Pons (tissue), 1 donor: Measurements from ENCODE around the gene HMGCL.
"Not testable (repeated sequence)": the region's sequence is repeated elsewhere in the genome, so short reads cannot be mapped to it uniquely, and the experiment has no call there.

Experiments
- DNase-seq: peaks from one replicate; pipeline ENCODE4 v3.0.0-alpha.2; 2016; ENCODE audit warnings: low spot score

HMGCL gene

GRCh38 chr1:23798662-23799142, 26.5 kb downstream of the HMGCL start:
- DNase-seq, result no peak

- no peak for DNase-seq
Measured at GRCh38 chr1:23797478-23798448, 27.5 kb downstream of the HMGCL start.

GRCh38 chr1:23796466-23797271, 28.6 kb downstream of the HMGCL start:
- DNase-seq, result no peak

GRCh38 chr1:23795676-23796465, 29.4 kb downstream of the HMGCL start:
- no peak for DNase-seq

- not testable (repeated sequence) for DNase-seq
Measured at GRCh38 chr1:23794732-23795182, 30.5 kb downstream of the HMGCL start.

- no peak for DNase-seq
Measured at GRCh38 chr1:23793861-23794731, 31.1 kb downstream of the HMGCL start.

GRCh38 chr1:23793018-23793781, 32.0 kb downstream of the HMGCL start:
- no peak for DNase-seq

- no peak for DNase-seq
Measured at GRCh38 chr1:23792151-23792945, 32.9 kb downstream of the HMGCL start.

GRCh38 chr1:23791516-23792047, 33.6 kb downstream of the HMGCL start:
- no peak for DNase-seq

GRCh38 chr1:23790696-23791515, 34.3 kb downstream of the HMGCL start, which contains the start of gene LYPLA2:
LYPLA2 (plus strand) TSS chr1:23791145; CDS start chr1:23792683, 1,538 bp downstream.
- peak; percentile 91 for DNase-seq

GRCh38 chr1:23788695-23789094, 36.5 kb downstream of the HMGCL start:
- no peak for DNase-seq

- no peak for DNase-seq
Measured at GRCh38 chr1:23787701-23788100, 37.5 kb downstream of the HMGCL start.

- DNase-seq, result no peak
Measured at GRCh38 chr1:23784846-23785245, 40.4 kb downstream of the HMGCL start.

GRCh38 chr1:23783141-23783540, 42.1 kb downstream of the HMGCL start:
- not testable (repeated sequence) for DNase-seq

GRCh38 chr1:23779826-23780371, 45.3 kb downstream of the HMGCL start:
- no peak for DNase-seq

- DNase-seq, result peak; percentile 74
Measured at GRCh38 chr1:23777979-23778814, 47.0 kb downstream of the HMGCL start, which contains the start of gene PITHD1. PITHD1 (plus strand) TSS chr1:23778418; CDS start chr1:23778516, 98 bp downstream.
